SK-N-SH treated with all-trans-retinoic acid at 6 μM for 48 hours (cell line): Measurements from ENCODE around the gene UGT2B7.

Experiments used
- ATAC-seq: fragments of 200-7000 bp; cut with Tn5 transposase; 3 replicates; pipeline ENCODE4 v1.9.1; 2020; ENCODE audit warnings: mild to moderate bottlenecking, moderate library complexity
- ARNTL ChIP-seq: fragments of 450-650 bp; formaldehyde crosslinking; IDR thresholded peaks from 2 replicates; pipeline ENCODE4 v1.5.0; 2020; ENCODE audit warnings: low read depth, mild to moderate bottlenecking, moderate library complexity, borderline replicate concordance
- BACH2 ChIP-seq: fragments of 250-450 bp; sonication (Bioruptor Pico); IDR thresholded peaks from 2 replicates; pipeline ENCODE4 v1.9.0; 2021; ENCODE audit warnings: mild to moderate bottlenecking, borderline replicate concordance
- ESRRG ChIP-seq: fragments of 250-450 bp; sonication (Bioruptor Pico); IDR thresholded peaks from 2 replicates; pipeline ENCODE4 v1.6.1; 2021; ENCODE audit warnings: mild to moderate bottlenecking
- GLIS3 ChIP-seq: fragments of 250-450 bp; sonication (Bioruptor Pico); IDR thresholded peaks from 2 replicates; pipeline ENCODE4 v1.5.0; 2020; ENCODE audit warnings: mild to moderate bottlenecking, moderate library complexity
- ISL1 ChIP-seq: fragments of 250-450 bp; sonication (Bioruptor Pico); IDR thresholded peaks from 2 replicates; pipeline ENCODE4 v2.1.2; 2022; ENCODE audit warnings: mild to moderate bottlenecking, moderate library complexity
- OSR1 ChIP-seq: fragments of 250-450 bp; sonication (Bioruptor Pico); IDR thresholded peaks from 2 replicates; pipeline ENCODE4 v1.8.0; 2022; ENCODE audit warnings: moderate library complexity, mild to moderate bottlenecking, inconsistent platforms
- PPARA ChIP-seq: fragments of 250-450 bp; sonication (Bioruptor Pico); IDR thresholded peaks from 2 replicates; pipeline ENCODE4 v1.5.0; 2020; ENCODE audit warnings: mild to moderate bottlenecking, borderline replicate concordance
- RARB ChIP-seq: fragments of 250-450 bp; sonication (Bioruptor Pico); IDR thresholded peaks from 2 replicates; pipeline ENCODE4 v1.8.0; 2021; ENCODE audit warnings: mild to moderate bottlenecking, moderate library complexity
- SNAI2 ChIP-seq: fragments of 250-450 bp; sonication (Bioruptor Pico); IDR thresholded peaks from 2 replicates; pipeline ENCODE4 v1.5.0; 2020; ENCODE audit warnings: mild to moderate bottlenecking, moderate library complexity
- TOX ChIP-seq: fragments of 250-450 bp; sonication (Bioruptor Pico); IDR thresholded peaks from 2 replicates; pipeline ENCODE4 v1.8.0; 2021; ENCODE audit warnings: mild to moderate bottlenecking, moderate library complexity, borderline replicate concordance
- ZFP3 ChIP-seq: fragments of 250-450 bp; sonication (Bioruptor Pico); IDR thresholded peaks from 2 replicates; pipeline ENCODE4 v1.5.0; 2020; ENCODE audit warnings: mild to moderate bottlenecking, moderate library complexity
- ZFP30 ChIP-seq: fragments of 450-650 bp; formaldehyde crosslinking; IDR thresholded peaks from 2 replicates; pipeline ENCODE4 v1.5.0; 2022; ENCODE audit warnings: mild to moderate bottlenecking, moderate library complexity
- ZNF70 ChIP-seq: fragments of 450-650 bp; formaldehyde crosslinking; IDR thresholded peaks from 2 replicates; pipeline ENCODE4 v1.5.0; 2020; ENCODE audit warnings: mild to moderate bottlenecking, moderate library complexity
- ZNF8 ChIP-seq: fragments of 450-650 bp; formaldehyde crosslinking; IDR thresholded peaks from 2 replicates; pipeline ENCODE4 v1.5.0; 2020; ENCODE audit warnings: mild to moderate bottlenecking, moderate library complexity
- TF ChIP-seq, protein P1 (sequence below): fragments of 250-450 bp; sonication (Bioruptor Pico); IDR thresholded peaks from 2 replicates; pipeline ENCODE4 v1.8.0; 2021; ENCODE audit warnings: low read depth, mild to moderate bottlenecking, moderate library complexity, borderline replicate concordance
- TF ChIP-seq, protein P2 (sequence below): fragments of 250-450 bp; sonication (Bioruptor Pico); IDR thresholded peaks from 2 replicates; pipeline ENCODE4 v1.8.0; 2020; ENCODE audit warnings: mild to moderate bottlenecking, moderate library complexity, borderline replicate concordance
- TF ChIP-seq, protein P3 (sequence below): fragments of 250-450 bp; sonication (Bioruptor Pico); IDR thresholded peaks from 2 replicates; pipeline ENCODE4 v1.5.1; 2020; ENCODE audit warnings: low read depth, mild to moderate bottlenecking, moderate library complexity
- TF ChIP-seq, protein P4 (sequence below): fragments of 250-450 bp; sonication (Bioruptor Pico); IDR thresholded peaks from 2 replicates; pipeline ENCODE4 v1.5.0; 2020; ENCODE audit warnings: mild to moderate bottlenecking, moderate library complexity
- TF ChIP-seq, protein P5 (sequence below): fragments of 250-450 bp; sonication (Bioruptor Pico); IDR thresholded peaks from 2 replicates; pipeline ENCODE4 v1.5.1; 2021; ENCODE audit warnings: mild to moderate bottlenecking, moderate library complexity

The UGT2B7 gene

DNA sequence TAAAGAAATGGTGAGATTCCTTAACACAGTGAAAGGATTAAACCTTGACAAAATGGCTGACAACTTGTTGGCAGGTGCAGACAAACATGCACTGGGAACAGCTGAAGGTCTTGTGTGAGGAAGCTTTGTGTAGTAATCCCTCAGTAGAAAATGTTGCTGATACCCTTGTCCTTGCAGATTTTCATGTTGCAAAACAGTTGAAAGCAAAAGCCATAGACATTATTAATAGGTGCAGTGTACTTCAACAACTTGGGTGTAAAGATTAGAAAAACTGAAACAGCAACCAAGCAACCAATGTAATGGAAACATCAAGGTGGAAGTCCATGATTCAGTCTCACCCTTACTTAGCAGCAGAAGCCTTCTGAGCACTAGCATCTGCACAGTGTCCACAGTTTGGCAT, 29.8 kb downstream of the UGT2B7 start:
- ATAC-seq, result no peak
- TF ChIP-seq PPARA (no peak), ZNF70 (no peak)
- TF ChIP-seq, protein P1, sequence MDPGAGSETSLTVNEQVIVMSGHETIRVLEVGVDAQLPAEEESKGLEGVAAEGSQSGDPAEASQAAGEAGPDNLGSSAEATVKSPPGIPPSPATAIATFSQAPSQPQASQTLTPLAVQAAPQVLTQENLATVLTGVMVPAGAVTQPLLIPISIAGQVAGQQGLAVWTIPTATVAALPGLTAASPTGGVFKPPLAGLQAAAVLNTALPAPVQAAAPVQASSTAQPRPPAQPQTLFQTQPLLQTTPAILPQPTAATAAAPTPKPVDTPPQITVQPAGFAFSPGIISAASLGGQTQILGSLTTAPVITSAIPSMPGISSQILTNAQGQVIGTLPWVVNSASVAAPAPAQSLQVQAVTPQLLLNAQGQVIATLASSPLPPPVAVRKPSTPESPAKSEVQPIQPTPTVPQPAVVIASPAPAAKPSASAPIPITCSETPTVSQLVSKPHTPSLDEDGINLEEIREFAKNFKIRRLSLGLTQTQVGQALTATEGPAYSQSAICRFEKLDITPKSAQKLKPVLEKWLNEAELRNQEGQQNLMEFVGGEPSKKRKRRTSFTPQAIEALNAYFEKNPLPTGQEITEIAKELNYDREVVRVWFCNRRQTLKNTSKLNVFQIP (CRISPR knock-in tag), result no peak

DNA sequence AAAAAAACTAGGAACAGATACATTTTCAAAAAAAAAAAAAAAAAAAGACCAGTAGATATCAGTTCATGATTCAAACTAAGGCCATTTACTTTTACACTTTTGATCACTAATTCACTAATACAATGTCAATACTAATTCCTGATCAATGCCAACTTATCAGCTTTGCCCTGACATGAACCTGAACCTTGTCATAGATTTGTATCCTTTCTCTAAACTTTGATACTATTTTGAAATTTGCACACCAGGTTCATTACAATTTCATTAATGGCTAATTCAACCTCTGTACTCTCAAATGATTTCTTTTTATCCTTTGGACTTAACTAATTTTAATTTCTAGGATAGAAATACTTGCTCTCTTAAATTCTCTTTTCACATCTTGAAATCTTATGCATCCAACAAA, 37.7 kb downstream of the UGT2B7 start:
- TF ChIP-seq, protein P2, sequence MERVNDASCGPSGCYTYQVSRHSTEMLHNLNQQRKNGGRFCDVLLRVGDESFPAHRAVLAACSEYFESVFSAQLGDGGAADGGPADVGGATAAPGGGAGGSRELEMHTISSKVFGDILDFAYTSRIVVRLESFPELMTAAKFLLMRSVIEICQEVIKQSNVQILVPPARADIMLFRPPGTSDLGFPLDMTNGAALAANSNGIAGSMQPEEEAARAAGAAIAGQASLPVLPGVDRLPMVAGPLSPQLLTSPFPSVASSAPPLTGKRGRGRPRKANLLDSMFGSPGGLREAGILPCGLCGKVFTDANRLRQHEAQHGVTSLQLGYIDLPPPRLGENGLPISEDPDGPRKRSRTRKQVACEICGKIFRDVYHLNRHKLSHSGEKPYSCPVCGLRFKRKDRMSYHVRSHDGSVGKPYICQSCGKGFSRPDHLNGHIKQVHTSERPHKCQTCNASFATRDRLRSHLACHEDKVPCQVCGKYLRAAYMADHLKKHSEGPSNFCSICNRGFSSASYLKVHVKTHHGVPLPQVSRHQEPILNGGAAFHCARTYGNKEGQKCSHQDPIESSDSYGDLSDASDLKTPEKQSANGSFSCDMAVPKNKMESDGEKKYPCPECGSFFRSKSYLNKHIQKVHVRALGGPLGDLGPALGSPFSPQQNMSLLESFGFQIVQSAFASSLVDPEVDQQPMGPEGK (CRISPR knock-in tag), result no peak
- no peak for ATAC-seq

DNA sequence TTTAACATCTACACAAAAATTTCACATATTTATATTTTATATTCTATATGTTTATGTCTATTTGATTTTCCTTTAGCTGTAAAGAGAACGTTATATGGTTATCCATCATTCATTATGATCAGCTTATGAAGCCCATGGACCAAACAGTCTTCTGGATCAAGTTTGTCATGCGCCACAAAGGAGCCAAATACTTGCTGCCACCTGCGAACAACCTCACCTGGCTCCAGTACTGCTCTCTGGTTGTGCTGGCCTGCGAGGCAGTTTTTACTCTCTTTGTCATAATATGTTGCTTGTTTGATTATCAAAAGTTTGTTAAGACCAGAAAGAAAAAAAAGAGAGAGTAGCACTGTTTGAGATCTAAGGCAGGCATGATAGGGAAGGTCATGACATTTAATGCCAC, 38.2 kb downstream of the UGT2B7 start:
- ATAC-seq, result no peak
- TF ChIP-seq, protein P2 (CRISPR knock-in tag), result no peak
- TF ChIP-seq GLIS3 (CRISPR knock-in tag), result no peak
- no peak for TF ChIP-seq ZNF8 (CRISPR knock-in tag)
- TF ChIP-seq SNAI2, result no peak
- TF ChIP-seq PPARA, result no peak
- TF ChIP-seq, protein P3, sequence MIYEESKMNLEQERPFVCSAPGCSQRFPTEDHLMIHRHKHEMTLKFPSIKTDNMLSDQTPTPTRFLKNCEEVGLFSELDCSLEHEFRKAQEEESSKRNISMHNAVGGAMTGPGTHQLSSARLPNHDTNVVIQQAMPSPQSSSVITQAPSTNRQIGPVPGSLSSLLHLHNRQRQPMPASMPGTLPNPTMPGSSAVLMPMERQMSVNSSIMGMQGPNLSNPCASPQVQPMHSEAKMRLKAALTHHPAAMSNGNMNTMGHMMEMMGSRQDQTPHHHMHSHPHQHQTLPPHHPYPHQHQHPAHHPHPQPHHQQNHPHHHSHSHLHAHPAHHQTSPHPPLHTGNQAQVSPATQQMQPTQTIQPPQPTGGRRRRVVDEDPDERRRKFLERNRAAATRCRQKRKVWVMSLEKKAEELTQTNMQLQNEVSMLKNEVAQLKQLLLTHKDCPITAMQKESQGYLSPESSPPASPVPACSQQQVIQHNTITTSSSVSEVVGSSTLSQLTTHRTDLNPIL (CRISPR knock-in tag), result no peak
- TF ChIP-seq ZNF70, result no peak
- no peak for TF ChIP-seq ZFP30
- no peak for TF ChIP-seq ISL1 (CRISPR knock-in tag)
- TF ChIP-seq ZFP3 (CRISPR knock-in tag), result no peak
- TF ChIP-seq, protein P4, sequence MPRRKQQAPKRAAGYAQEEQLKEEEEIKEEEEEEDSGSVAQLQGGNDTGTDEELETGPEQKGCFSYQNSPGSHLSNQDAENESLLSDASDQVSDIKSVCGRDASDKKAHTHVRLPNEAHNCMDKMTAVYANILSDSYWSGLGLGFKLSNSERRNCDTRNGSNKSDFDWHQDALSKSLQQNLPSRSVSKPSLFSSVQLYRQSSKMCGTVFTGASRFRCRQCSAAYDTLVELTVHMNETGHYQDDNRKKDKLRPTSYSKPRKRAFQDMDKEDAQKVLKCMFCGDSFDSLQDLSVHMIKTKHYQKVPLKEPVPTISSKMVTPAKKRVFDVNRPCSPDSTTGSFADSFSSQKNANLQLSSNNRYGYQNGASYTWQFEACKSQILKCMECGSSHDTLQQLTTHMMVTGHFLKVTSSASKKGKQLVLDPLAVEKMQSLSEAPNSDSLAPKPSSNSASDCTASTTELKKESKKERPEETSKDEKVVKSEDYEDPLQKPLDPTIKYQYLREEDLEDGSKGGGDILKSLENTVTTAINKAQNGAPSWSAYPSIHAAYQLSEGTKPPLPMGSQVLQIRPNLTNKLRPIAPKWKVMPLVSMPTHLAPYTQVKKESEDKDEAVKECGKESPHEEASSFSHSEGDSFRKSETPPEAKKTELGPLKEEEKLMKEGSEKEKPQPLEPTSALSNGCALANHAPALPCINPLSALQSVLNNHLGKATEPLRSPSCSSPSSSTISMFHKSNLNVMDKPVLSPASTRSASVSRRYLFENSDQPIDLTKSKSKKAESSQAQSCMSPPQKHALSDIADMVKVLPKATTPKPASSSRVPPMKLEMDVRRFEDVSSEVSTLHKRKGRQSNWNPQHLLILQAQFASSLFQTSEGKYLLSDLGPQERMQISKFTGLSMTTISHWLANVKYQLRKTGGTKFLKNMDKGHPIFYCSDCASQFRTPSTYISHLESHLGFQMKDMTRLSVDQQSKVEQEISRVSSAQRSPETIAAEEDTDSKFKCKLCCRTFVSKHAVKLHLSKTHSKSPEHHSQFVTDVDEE (CRISPR knock-in tag), result no peak
- TF ChIP-seq BACH2 (CRISPR knock-in tag), result no peak
- TF ChIP-seq OSR1 (CRISPR knock-in tag), result no peak
- TF ChIP-seq ARNTL (CRISPR knock-in tag), result no peak

DNA sequence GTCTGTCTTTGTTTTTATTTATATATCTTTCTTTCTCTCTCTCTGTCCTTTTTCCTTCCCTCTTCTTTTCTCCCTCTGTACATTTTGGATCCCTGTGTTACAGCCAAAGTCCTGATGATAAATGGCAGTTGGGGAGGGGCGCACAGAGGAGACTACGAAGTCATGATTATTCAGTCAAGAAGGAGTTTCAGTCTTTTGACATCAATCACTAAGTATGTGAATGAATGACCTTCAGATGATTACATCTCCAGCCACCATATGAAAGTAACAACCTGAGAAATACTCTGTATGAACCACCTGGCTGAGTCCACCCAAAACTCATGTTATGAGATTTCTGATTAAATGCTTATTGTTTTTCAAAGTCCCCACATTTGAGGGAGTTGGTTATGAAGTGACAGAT, 45.0 kb downstream of the UGT2B7 start:
- no peak for ATAC-seq
- TF ChIP-seq, protein P3 (CRISPR knock-in tag), result no peak
- TF ChIP-seq, protein P1 (CRISPR knock-in tag), result no peak
- TF ChIP-seq, protein P5, sequence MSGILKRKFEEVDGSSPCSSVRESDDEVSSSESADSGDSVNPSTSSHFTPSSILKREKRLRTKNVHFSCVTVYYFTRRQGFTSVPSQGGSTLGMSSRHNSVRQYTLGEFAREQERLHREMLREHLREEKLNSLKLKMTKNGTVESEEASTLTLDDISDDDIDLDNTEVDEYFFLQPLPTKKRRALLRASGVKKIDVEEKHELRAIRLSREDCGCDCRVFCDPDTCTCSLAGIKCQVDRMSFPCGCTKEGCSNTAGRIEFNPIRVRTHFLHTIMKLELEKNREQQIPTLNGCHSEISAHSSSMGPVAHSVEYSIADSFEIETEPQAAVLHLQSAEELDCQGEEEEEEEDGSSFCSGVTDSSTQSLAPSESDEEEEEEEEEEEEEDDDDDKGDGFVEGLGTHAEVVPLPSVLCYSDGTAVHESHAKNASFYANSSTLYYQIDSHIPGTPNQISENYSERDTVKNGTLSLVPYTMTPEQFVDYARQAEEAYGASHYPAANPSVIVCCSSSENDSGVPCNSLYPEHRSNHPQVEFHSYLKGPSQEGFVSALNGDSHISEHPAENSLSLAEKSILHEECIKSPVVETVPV (CRISPR knock-in tag), result no peak
- TF ChIP-seq RARB (CRISPR knock-in tag) (no peak), TOX (CRISPR knock-in tag) (no peak), ARNTL (CRISPR knock-in tag) (no peak), ESRRG (CRISPR knock-in tag) (no peak), OSR1 (CRISPR knock-in tag) (no peak), ZFP30 (no peak)
- TF ChIP-seq, protein P4 (CRISPR knock-in tag), result no peak
